Measurements from ENCODE around the gene VEGFC. TPM values are rescaled to one million over a fixed set of nuclear protein-coding genes. Genes with fewer than 3 reads are reported as not detected.

Gene VEGFC
- total RNA-seq, 2 donors from 2014 or later: 1.3 to 3.6 TPM

DNA sequence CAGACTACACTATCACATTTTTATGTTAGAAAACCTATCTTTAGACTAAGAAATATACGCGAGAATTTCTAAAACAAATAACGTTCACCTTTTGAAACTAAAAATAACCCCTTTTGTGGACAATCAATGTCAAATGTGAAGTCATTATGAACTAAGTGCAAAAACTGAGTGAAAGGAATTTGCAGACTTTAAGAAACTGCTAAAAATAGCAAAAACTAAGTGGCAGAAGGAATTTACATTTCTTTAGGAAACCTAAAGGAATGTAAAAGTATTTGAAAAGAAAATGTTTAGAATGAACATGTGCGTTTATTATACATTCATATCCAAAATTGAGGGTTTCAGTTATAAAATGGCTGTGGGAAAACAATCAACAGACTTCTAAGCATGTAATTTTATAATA lies 58.3 kb downstream of the VEGFC start:
- no peaks in the 10 kb centered on the region for H3K36me3 ChIP-seq (replicated peaks in 1 of 2; ENCODE audit: insufficient read depth in 1 of 2, low read depth in 2 of 2)
- no peaks in the 10 kb centered on the region for H3K27me3 ChIP-seq
- H3K27ac ChIP-seq: no peak overlapping the region
- DNase-seq: no peak
- ATAC-seq: no peak
- H3K9me3 ChIP-seq: no peaks in the 10 kb centered on the region
- intact Hi-C loops (cut with DNase I): no loop called here
- TF ChIP-seq POLR2A (IDR thresholded peaks at IDR 0.05): no peak
- H3K4me3 ChIP-seq: no peak overlapping the region
- WGBS, 2 donors: 25% methylated on average over 4 of the region's 4 CpGs
- H3K4me1 ChIP-seq: no peaks in the 10 kb centered on the region

DNA sequence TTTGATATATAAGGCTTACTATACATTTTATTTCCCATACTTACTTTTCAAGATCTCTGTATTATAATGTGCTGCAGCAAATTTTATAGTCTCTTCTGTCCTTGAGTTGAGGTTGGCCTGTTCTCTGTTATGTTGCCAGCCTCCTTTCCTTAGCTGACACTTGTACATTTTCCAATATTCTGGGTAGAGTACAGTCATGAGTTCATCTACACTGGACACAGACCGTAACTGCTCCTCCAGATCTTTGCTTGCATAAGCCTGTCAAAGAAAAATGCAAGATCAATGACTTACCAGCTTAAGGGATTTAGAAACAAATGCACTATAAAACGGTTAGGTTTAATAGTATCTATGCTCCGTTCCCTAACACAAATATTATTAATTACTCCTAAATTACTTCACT lies 63.2 kb downstream of the VEGFC start:
- no peak overlapping the region for H3K27ac ChIP-seq
- ATAC-seq: no peak

DNA sequence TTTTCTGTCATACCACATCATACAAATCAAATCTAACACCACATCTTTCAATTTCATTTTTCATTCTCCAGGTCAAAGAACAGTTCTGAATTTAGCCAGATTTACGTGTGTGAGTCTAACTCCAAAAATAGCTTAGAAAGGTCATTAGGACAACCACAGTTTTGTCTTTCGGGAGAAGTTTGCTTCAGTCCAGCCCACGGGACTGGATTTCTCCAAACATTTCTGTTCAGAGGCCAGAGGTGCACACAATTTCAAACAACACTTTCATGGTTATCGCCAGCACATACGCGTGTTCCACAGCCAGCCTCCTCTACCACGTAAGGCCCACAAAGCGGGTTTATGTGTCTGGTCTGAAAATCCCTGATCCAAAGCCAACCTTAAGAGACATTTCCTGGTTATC lies 65.9 kb downstream of the VEGFC start:
- DNase-seq (no peak), ATAC-seq (no peak)
- intact Hi-C loops (cut with DNase I): no loop called here
- Histone ChIP-seq H3K27ac (no peak overlapping the region), H3K9me3 (no peaks in the 10 kb centered on the region), H3K4me1 (no peaks in the 10 kb centered on the region), H3K4me3 (no peak overlapping the region), H3K27me3 (no peaks in the 10 kb centered on the region), H3K36me3 (replicated peaks in 1 of 2; ENCODE audit: insufficient read depth in 1 of 2, low read depth in 2 of 2) (no peaks in the 10 kb centered on the region)
- WGBS, 2 donors: 61 to 64% methylated on average over 8 of the region's 8 CpGs
- TF ChIP-seq POLR2A (IDR thresholded peaks at IDR 0.05) (no peak), CTCF (IDR thresholded peaks at IDR 0.05) (no peak)

More for the DNA sequence above, 63.2 kb downstream of the VEGFC start:
- Histone ChIP-seq H3K27me3 (no peaks in the 10 kb centered on the region), H3K4me1 (no peaks in the 10 kb centered on the region), H3K9me3 (no peaks in the 10 kb centered on the region), H3K4me3 (no peak overlapping the region), H3K36me3 (replicated peaks in 1 of 2; ENCODE audit: insufficient read depth in 1 of 2, low read depth in 2 of 2) (no peaks in the 10 kb centered on the region)
- no peak for TF ChIP-seq CTCF (IDR thresholded peaks at IDR 0.05)
- no peak for TF ChIP-seq POLR2A (IDR thresholded peaks at IDR 0.05)
- 32 to 53% methylated on average over 3 of the region's 3 CpGs for WGBS, 2 donors
- intact Hi-C loops (cut with DNase I): no loop called here
- no peak for DNase-seq

DNA sequence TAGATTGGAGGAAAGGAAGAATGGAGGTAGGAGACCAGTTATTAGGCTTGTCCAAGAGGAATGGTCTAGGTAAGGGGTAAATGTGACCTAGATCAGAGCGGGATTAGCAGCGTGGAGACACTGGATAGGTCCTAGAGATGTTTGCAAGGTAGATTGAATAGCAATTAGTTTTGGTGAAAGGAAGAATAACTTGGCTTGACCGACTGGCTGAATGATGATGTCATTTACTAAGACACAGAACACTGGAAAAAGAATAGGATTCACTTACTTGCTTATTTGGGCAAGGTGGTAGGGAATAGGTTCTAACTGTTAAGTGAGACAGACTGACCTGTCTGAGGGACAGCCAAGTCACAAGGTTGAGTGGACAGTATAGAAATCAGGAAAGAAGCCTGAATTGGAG lies 71.3 kb downstream of the VEGFC start:
- H3K27me3 ChIP-seq: no peaks in the 10 kb centered on the region
- H3K9me3 ChIP-seq: no peaks in the 10 kb centered on the region
- ATAC-seq (no peak), DNase-seq (no peak)
- H3K4me1 ChIP-seq: no peaks in the 10 kb centered on the region
- WGBS, 2 donors: 48 to 72% methylated on average over 3 of the region's 3 CpGs
- no peaks in the 10 kb centered on the region for H3K36me3 ChIP-seq (replicated peaks in 1 of 2; ENCODE audit: insufficient read depth in 1 of 2, low read depth in 2 of 2)
- no peak overlapping the region for H3K27ac ChIP-seq
- no peak for TF ChIP-seq CTCF (IDR thresholded peaks at IDR 0.05)
- TF ChIP-seq POLR2A (IDR thresholded peaks at IDR 0.05): no peak
- H3K4me3 ChIP-seq: no peak overlapping the region
- intact Hi-C loops (cut with DNase I): no loop called here

GRCh38 chr4:176718881-176719280 lies 73.8 kb downstream of the VEGFC start:
- no peak for ATAC-seq
- 18 to 19% methylated on average over 1 of the region's 1 CpG for WGBS, 2 donors

More at GRCh38 chr4:176718881-176719280, 73.8 kb downstream of the VEGFC start:
- Histone ChIP-seq H3K36me3 (replicated peaks in 1 of 2; ENCODE audit: insufficient read depth in 1 of 2, low read depth in 2 of 2) (no peaks in the 10 kb centered on the region), H3K4me3 (no peak overlapping the region), H3K9me3 (no peaks in the 10 kb centered on the region), H3K27ac (no peak overlapping the region), H3K4me1 (no peaks in the 10 kb centered on the region), H3K27me3 (no peaks in the 10 kb centered on the region)
- TF ChIP-seq POLR2A (IDR thresholded peaks at IDR 0.05) (no peak), CTCF (IDR thresholded peaks at IDR 0.05) (no peak)
- DNase-seq: no peak
- intact Hi-C loops (cut with DNase I): no loop called here
